ENCODE results near the gene DISC1.

GRCh38 chr1:231610388-231610787 lies 16.2 kb upstream of the DISC1 start:
- TF ChIP-seq POLR2AphosphoS5 (IDR thresholded peaks at IDR 0.05; ENCODE audit: low read depth, low read length) (no peak), POLR2A (IDR thresholded peaks at IDR 0.05; ENCODE audit: low read depth, low read length) (no peak)

Measured in GM12892 (cell line).